Measurements from ENCODE around the gene MYLIP. TPM values are rescaled to one million over a fixed set of nuclear protein-coding genes. Genes with fewer than 3 reads are reported as not detected.

MYLIP gene
- total RNA-seq, 1 experiment from 2014 or later, result 42.2 TPM

DNA sequence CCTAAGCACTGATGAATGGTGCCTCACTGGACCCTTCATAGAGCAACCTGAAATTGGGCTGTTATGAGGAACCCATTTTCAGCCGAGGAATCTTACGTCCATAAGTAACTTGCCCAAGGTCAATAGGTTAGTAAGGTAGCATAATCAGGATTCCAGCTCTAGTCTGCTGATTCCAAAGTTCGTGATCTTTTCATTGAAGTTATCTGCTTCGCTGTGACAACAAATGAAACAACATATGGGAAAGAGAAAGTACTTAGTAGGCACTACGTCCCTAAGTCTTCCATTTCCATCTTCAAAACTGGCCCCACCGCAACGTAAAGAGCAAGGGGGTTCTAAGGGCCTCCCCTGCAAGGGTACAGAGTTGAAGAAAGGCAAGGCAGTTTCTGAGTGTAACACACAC is 49.5 kb downstream of the MYLIP start:
- Histone ChIP-seq H3K9me3 (ENCODE audit: insufficient read depth, low read depth) (no peaks in the 10 kb centered on the region), H3K79me2 (ENCODE audit: low read depth) (no peaks in the 10 kb centered on the region), H3K27me3 (ENCODE audit: insufficient read depth, low read depth) (peaks cover 58% of the 10 kb centered on the region), H3K36me3 (ENCODE audit: low read depth) (no peaks in the 10 kb centered on the region), H3F3A (ENCODE audit: insufficient read depth, low read depth) (no peaks in the 10 kb centered on the region), H3K4me1 (replicated peaks; ENCODE audit: insufficient read depth) (no peaks in the 10 kb centered on the region), H4K20me1 (ENCODE audit: insufficient read depth) (no peaks in the 10 kb centered on the region), H3K4me3 (no peak overlapping the region), H3K27ac (no peak overlapping the region), H2AFZ (no peak overlapping the region), H3K9me2 (ENCODE audit: insufficient read depth) (no peaks in the 10 kb centered on the region), H3K4me2 (no peak overlapping the region)
- no peak for TF ChIP-seq EZH2 (IDR thresholded peaks at IDR 0.05; ENCODE audit: low read depth)
- TF ChIP-seq, protein P1, sequence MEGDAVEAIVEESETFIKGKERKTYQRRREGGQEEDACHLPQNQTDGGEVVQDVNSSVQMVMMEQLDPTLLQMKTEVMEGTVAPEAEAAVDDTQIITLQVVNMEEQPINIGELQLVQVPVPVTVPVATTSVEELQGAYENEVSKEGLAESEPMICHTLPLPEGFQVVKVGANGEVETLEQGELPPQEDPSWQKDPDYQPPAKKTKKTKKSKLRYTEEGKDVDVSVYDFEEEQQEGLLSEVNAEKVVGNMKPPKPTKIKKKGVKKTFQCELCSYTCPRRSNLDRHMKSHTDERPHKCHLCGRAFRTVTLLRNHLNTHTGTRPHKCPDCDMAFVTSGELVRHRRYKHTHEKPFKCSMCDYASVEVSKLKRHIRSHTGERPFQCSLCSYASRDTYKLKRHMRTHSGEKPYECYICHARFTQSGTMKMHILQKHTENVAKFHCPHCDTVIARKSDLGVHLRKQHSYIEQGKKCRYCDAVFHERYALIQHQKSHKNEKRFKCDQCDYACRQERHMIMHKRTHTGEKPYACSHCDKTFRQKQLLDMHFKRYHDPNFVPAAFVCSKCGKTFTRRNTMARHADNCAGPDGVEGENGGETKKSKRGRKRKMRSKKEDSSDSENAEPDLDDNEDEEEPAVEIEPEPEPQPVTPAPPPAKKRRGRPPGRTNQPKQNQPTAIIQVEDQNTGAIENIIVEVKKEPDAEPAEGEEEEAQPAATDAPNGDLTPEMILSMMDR (conservative IDR thresholded peaks at IDR 0.05), result no peak
- intact Hi-C loops (cut with micrococcal nuclease; ENCODE audit: unreplicated experiment), result no loop called here
- BruUV-seq (replicated peaks), result no TSS peak
- ChIA-PET CTCF (no interaction called here), POLR2A (ENCODE audit: unreplicated experiment) (interaction anchor here (0.7 kb wide), 1 partner anchor 167 kb away, joined by 3 read pairs; no protein-coding TSS in a partner anchor)
- DNase-seq, result no peak

DNA sequence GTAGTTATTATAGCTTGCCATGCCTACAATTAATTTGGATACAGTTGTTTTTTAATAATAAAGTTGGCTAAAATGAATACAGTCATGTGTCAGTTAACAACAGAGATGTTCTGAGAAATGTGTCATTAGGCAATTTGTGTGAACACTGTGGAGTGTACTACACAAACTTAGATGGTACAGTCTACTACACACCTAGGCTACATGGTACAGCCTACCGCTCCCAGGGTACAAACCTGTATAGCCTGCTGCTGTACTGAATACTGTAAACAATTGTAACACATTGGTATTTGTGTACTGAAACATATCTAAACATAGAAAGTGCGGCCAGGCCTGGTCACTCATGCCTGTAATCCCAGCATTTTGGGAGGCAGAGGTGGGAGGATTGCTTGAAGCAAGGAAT is 50.2 kb downstream of the MYLIP start:
- Histone ChIP-seq H3K79me2 (ENCODE audit: low read depth) (no peaks in the 10 kb centered on the region), H3K9me3 (ENCODE audit: insufficient read depth, low read depth) (no peaks in the 10 kb centered on the region), H3K27me3 (ENCODE audit: insufficient read depth, low read depth) (peaks cover 54% of the 10 kb centered on the region), H3K4me1 (replicated peaks; ENCODE audit: insufficient read depth) (no peaks in the 10 kb centered on the region), H3K4me3 (no peak overlapping the region), H2AFZ (no peak overlapping the region), H3K36me3 (ENCODE audit: low read depth) (no peaks in the 10 kb centered on the region), H4K20me1 (ENCODE audit: insufficient read depth) (no peaks in the 10 kb centered on the region), H3K9me2 (ENCODE audit: insufficient read depth) (no peaks in the 10 kb centered on the region), H3K4me2 (no peak overlapping the region), H3K27ac (no peak overlapping the region), H3F3A (ENCODE audit: insufficient read depth, low read depth) (no peaks in the 10 kb centered on the region)
- BruUV-seq (replicated peaks), result no TSS peak
- no peak for TF ChIP-seq EZH2 (IDR thresholded peaks at IDR 0.05; ENCODE audit: low read depth)
- TF ChIP-seq, protein P1 (conservative IDR thresholded peaks at IDR 0.05), result no peak
- CTCF ChIA-PET, result no interaction called here
- POLR2A ChIA-PET (ENCODE audit: unreplicated experiment), result no interaction called here
- intact Hi-C loops (cut with micrococcal nuclease; ENCODE audit: unreplicated experiment), result no loop called here
- DNase-seq, result no peak

DNA sequence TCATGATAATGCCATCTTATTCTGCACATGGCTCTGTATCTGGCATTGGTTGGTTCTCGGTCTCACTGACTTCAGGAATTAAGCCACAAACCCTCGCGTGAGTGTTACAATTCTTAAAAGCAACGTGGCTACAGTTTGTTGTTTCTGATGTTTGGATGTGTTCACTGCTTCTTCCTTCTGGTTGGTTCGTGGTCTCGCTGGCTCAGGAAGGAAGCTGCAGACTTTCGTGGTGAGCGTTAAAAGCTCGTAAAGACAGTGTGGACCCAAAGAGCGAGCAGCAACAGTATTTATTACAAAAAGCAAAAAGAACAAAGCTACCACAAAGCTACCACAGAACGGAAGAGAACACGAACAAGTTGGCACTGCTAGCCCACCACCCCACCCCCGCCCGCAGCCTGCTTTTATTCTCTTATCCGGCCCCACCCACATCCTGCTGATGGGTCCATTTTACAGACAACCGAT is 51.1 kb downstream of the MYLIP start:
- Histone ChIP-seq H4K20me1 (ENCODE audit: insufficient read depth) (no peaks in the 10 kb centered on the region), H2AFZ (no peak overlapping the region), H3K9me3 (ENCODE audit: insufficient read depth, low read depth) (no peaks in the 10 kb centered on the region), H3K79me2 (ENCODE audit: low read depth) (no peaks in the 10 kb centered on the region), H3K27me3 (ENCODE audit: insufficient read depth, low read depth) (peaks cover 48% of the 10 kb centered on the region), H3K4me1 (replicated peaks; ENCODE audit: insufficient read depth) (no peaks in the 10 kb centered on the region), H3K27ac (no peak overlapping the region), H3K4me3 (no peak overlapping the region), H3F3A (ENCODE audit: insufficient read depth, low read depth) (no peaks in the 10 kb centered on the region), H3K4me2 (no peak overlapping the region), H3K9me2 (ENCODE audit: insufficient read depth) (no peaks in the 10 kb centered on the region), H3K36me3 (ENCODE audit: low read depth) (no peaks in the 10 kb centered on the region)
- intact Hi-C loops (cut with micrococcal nuclease; ENCODE audit: unreplicated experiment), result loop anchor here (5.0 kb wide), 1 partner anchor 108 kb away; no protein-coding TSS in a partner anchor
- CTCF ChIA-PET, result interaction anchor here (0.6 kb wide), 1 partner anchor 158 kb away, joined by 6 read pairs; no protein-coding TSS in a partner anchor
- POLR2A ChIA-PET (ENCODE audit: unreplicated experiment), result no interaction called here
- DNase-seq, result no peak
- TF ChIP-seq, protein P1 (conservative IDR thresholded peaks at IDR 0.05), result no peak
- TF ChIP-seq EZH2 (IDR thresholded peaks at IDR 0.05; ENCODE audit: low read depth), result no peak
- no TSS peak for BruUV-seq (replicated peaks)
